ENCODE results near the gene ABCC5. TPM values are rescaled to one million over a fixed set of nuclear protein-coding genes. Genes with fewer than 3 reads are reported as not detected.

ABCC5 gene
- total and polyA plus RNA-seq, 2 donors from 2014 or later = 31.9 to 39.3 TPM

DNA sequence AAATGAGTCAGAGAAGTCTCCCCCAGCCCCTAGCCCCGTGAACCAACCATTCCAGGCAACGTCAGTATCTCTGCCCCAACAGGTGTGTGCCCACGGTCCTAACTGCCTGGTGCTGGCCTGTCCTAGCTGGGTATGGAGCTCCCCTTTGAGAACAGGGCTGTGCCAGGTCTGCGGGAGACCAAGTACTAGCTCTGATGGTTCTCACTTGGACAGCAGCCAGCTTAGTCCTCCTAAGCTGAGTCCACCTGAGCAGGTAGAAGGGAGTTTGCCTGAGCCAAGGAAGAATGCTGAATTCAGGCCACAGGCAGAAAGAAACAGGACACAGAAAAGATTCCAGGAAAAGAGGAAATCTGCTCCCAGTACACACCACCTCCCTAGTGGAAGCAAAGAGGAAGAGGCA lies 99.9 kb downstream of the ABCC5 start:
- intact Hi-C loops (cut with DNase I) = no loop called here
- DNase-seq (no peak), FAIRE-seq (no peak)
- Histone ChIP-seq H3K9me3 (ENCODE audit: control insufficient read depth in 2 of 3, insufficient read depth in 1 of 3, low read length in 3 of 3) (no peaks in the 10 kb centered on the region), H3K4me3 (ENCODE audit: low read length in 3 of 3) (no peak overlapping the region), H3K4me1 (ENCODE audit: control insufficient read depth in 2 of 3, insufficient read depth in 2 of 3, low read depth in 1 of 3, low read length in 3 of 3) (no peaks in the 10 kb centered on the region), H3K27me3 (ENCODE audit: control insufficient read depth, insufficient read depth, low read length) (no peaks in the 10 kb centered on the region), H3K9ac (ENCODE audit: low read length in 3 of 3) (no peak overlapping the region), H3K36me3 (ENCODE audit: control insufficient read depth in 2 of 3, insufficient read depth in 3 of 3, low read length in 3 of 3) (peaks cover 0 to 8% (median 6%) of the 10 kb centered on the region in 3 donors), H3K27ac (ENCODE audit: low read depth in 2 of 2, low read length in 2 of 2) (no peak overlapping the region)
- TF ChIP-seq, protein P1, sequence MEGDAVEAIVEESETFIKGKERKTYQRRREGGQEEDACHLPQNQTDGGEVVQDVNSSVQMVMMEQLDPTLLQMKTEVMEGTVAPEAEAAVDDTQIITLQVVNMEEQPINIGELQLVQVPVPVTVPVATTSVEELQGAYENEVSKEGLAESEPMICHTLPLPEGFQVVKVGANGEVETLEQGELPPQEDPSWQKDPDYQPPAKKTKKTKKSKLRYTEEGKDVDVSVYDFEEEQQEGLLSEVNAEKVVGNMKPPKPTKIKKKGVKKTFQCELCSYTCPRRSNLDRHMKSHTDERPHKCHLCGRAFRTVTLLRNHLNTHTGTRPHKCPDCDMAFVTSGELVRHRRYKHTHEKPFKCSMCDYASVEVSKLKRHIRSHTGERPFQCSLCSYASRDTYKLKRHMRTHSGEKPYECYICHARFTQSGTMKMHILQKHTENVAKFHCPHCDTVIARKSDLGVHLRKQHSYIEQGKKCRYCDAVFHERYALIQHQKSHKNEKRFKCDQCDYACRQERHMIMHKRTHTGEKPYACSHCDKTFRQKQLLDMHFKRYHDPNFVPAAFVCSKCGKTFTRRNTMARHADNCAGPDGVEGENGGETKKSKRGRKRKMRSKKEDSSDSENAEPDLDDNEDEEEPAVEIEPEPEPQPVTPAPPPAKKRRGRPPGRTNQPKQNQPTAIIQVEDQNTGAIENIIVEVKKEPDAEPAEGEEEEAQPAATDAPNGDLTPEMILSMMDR (IDR thresholded peaks at IDR 0.05; ENCODE audit: borderline replicate concordance, extremely low read depth, insufficient read depth) = no peak

DNA sequence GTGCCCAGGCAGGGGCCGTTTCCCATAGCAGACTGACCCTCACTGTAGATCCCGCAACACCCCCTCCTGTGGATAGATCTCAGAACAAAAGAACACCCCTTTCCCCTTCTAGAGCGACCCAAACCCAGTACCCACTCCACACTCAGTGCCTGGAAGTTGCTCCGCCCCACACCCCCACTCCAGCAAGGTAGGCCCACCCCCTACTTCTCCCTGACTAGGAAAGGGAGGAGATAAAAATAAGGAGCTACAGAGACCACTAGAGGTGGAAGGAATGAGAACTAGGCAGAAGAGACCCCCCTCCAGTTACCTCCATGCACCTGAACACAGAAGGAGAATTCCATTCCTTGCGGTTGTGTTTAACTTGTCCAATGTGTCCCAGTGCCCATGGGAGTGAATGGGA lies 102.8 kb downstream of the ABCC5 start:
- no peak overlapping the region for H3K4me3 ChIP-seq (ENCODE audit: low read length in 3 of 3)
- no peaks in the 10 kb centered on the region for H3K4me1 ChIP-seq (ENCODE audit: control insufficient read depth in 2 of 3, insufficient read depth in 2 of 3, low read depth in 1 of 3, low read length in 3 of 3)
- no peaks in the 10 kb centered on the region for H3K27me3 ChIP-seq (ENCODE audit: control insufficient read depth, insufficient read depth, low read length)
- H3K9me3 ChIP-seq (ENCODE audit: control insufficient read depth in 2 of 3, insufficient read depth in 1 of 3, low read length in 3 of 3) = no peaks in the 10 kb centered on the region
- no peak overlapping the region for H3K27ac ChIP-seq (ENCODE audit: low read depth in 2 of 2, low read length in 2 of 2)
- peaks cover 0 to under 1% (median under 1%) of the 10 kb centered on the region in 3 donors for H3K36me3 ChIP-seq (ENCODE audit: control insufficient read depth in 2 of 3, insufficient read depth in 3 of 3, low read length in 3 of 3)
- TF ChIP-seq, protein P1 (IDR thresholded peaks at IDR 0.05; ENCODE audit: borderline replicate concordance, extremely low read depth, insufficient read depth) = no peak
- DNase-seq (no peak), FAIRE-seq (no peak)
- intact Hi-C loops (cut with DNase I) = no loop called here
- H3K9ac ChIP-seq (ENCODE audit: low read length in 3 of 3) = no peak overlapping the region

DNA sequence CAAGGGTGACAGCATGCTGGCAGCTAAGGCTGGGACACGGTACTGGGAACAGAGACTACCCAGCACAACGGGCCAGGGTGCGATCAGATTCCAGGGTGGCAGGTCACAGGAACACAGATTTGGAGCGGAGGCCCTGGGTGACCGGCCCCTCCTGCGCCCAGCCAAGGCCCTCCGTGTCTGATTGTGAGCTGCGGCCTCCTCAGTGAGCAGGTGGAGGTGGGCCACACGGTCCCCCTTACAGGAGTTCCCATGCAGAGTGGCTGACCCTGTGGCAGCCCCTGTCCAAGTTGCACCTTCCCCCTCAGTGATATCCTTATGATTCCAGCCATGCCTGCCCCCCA lies 104.1 kb downstream of the ABCC5 start:
- H3K36me3 ChIP-seq (ENCODE audit: control insufficient read depth in 2 of 3, insufficient read depth in 3 of 3, low read length in 3 of 3) = no peaks in the 10 kb centered on the region
- no peaks in the 10 kb centered on the region for H3K4me1 ChIP-seq (ENCODE audit: control insufficient read depth in 2 of 3, insufficient read depth in 2 of 3, low read depth in 1 of 3, low read length in 3 of 3)
- H3K9me3 ChIP-seq (ENCODE audit: control insufficient read depth in 2 of 3, insufficient read depth in 1 of 3, low read length in 3 of 3) = no peaks in the 10 kb centered on the region
- H3K27me3 ChIP-seq (ENCODE audit: control insufficient read depth, insufficient read depth, low read length) = no peaks in the 10 kb centered on the region
- TF ChIP-seq, protein P1 (IDR thresholded peaks at IDR 0.05; ENCODE audit: borderline replicate concordance, extremely low read depth, insufficient read depth) = no peak
- no peak overlapping the region for H3K9ac ChIP-seq (ENCODE audit: low read length in 3 of 3)
- no peak overlapping the region for H3K4me3 ChIP-seq (ENCODE audit: low read length in 3 of 3)
- DNase-seq (no peak), FAIRE-seq (no peak)
- H3K27ac ChIP-seq (ENCODE audit: low read depth in 2 of 2, low read length in 2 of 2) = no peak overlapping the region
- intact Hi-C loops (cut with DNase I) = no loop called here

DNA sequence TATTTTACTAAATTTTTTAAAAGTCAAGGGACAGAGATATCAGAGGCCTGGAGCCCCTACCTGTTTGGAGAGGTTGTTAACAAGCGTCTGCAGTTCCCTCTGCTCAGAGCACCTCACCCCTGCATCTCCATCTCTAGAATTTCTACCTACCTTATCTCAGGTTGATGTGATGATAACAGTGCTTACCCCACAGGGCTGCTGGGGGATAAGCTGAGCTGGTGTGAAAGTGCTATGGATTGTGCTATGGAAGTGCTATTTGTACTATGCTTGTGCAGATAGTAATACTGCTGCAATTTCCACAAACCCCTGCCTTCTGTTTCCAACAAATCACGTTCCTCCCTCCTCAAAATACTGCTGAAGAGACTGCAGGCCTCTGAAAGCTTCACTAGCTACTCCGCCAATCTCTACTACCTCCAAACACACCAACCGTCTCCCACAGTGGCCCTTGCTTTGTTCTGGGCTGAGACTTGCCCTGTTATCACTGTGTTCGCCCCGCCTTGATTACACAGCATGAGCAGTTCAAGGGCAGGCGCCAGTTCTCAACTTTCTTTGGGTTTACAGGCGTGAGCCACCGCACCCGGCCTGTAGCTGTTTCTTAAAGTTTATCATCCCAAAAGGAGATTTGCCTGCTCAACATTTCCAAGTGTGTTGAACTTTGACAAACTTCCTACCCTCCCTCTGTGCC lies 104.6 kb downstream of the ABCC5 start:
- FAIRE-seq = no peak
- Histone ChIP-seq H3K9me3 (ENCODE audit: control insufficient read depth in 2 of 3, insufficient read depth in 1 of 3, low read length in 3 of 3) (no peaks in the 10 kb centered on the region), H3K4me3 (ENCODE audit: low read length in 3 of 3) (no peak overlapping the region), H3K9ac (ENCODE audit: low read length in 3 of 3) (no peak overlapping the region), H3K4me1 (ENCODE audit: control insufficient read depth in 2 of 3, insufficient read depth in 2 of 3, low read depth in 1 of 3, low read length in 3 of 3) (no peaks in the 10 kb centered on the region), H3K36me3 (ENCODE audit: control insufficient read depth in 2 of 3, insufficient read depth in 3 of 3, low read length in 3 of 3) (no peaks in the 10 kb centered on the region), H3K27me3 (ENCODE audit: control insufficient read depth, insufficient read depth, low read length) (no peaks in the 10 kb centered on the region), H3K27ac (ENCODE audit: low read depth in 2 of 2, low read length in 2 of 2) (no peak overlapping the region)
- DNase-seq = peak in 1 of 5 donors; percentile 16
- intact Hi-C loops (cut with DNase I) = no loop called here
- TF ChIP-seq, protein P1 (IDR thresholded peaks at IDR 0.05; ENCODE audit: borderline replicate concordance, extremely low read depth, insufficient read depth) = no peak

Measured in kidney (tissue), 14 donors.